Stomach (tissue), 9 donors: ENCODE results near the gene SEC23B. TPM values are rescaled to one million over a fixed set of nuclear protein-coding genes. Genes with fewer than 3 reads are reported as not detected.

ENCODE experiments used
- DNase-seq, 2 donors: peaks; one replicate each; pipeline versions ENCODE4 v3.0.0 to v3.0.0-alpha.2; 2013 to 2019
- H3K27ac ChIP-seq, 5 donors: fragments of 200-600 bp in 4 of 5; sonication (generic) in 4 of 5; one replicate each; pipeline ENCODE4 v1.5.1; 2013 to 2019; ENCODE audit warnings: mild to moderate bottlenecking in 1 of 5, moderate library complexity in 1 of 5
- H3K27me3 ChIP-seq, 3 donors: fragments of 200-600 bp; sonication (generic); one replicate each; pipeline ENCODE4 v1.5.1; 2017 to 2019; ENCODE audit warnings: mixed run types in 1 of 3
- H3K36me3 ChIP-seq, 4 donors: fragments of 200-600 bp; sonication (generic); 1 replicate in 3 of 4; 2 replicates in 1 of 4; pipeline ENCODE4 v1.5.1; 2016 to 2019
- H3K4me1 ChIP-seq, 4 donors: fragments of 200-600 bp; sonication (generic); one replicate each; pipeline ENCODE4 v1.5.1; 2016 to 2019
- H3K4me3 ChIP-seq, 4 donors: fragments of 200-600 bp; sonication (generic) in 3 of 4; one replicate each; pipeline ENCODE4 v1.5.1; 2016 to 2019; ENCODE audit warnings: mild to moderate bottlenecking in 1 of 4
- H3K9me3 ChIP-seq, 4 donors: fragments of 200-600 bp; sonication (generic); one replicate each; pipeline ENCODE4 v1.5.1; 2016 to 2019
- CTCF ChIP-seq, 7 experiments: fragments of 450-650 bp in 4 of 7; fragments of 200-600 bp in 3 of 7; sonication (generic) in 3 of 7; IDR thresholded peaks; one replicate each; pipeline ENCODE4 v1.5.1; 2016 to 2019; ENCODE audit warnings: antibody characterized with exemption in 7 of 7, control low read depth in 2 of 7, mild to moderate bottlenecking in 1 of 7
- EP300 ChIP-seq: sonication (generic); formaldehyde crosslinking; IDR thresholded peaks from one replicate; pipeline ENCODE4 v1.6.1; 2017; ENCODE audit warnings: antibody characterized with exemption
- POLR2A ChIP-seq, 4 donors: fragments of 450-650 bp; IDR thresholded peaks; one replicate each; pipeline ENCODE4 v1.6.1; 2016; ENCODE audit warnings: antibody characterized with exemption in 4 of 4, control low read depth in 2 of 4, mild to moderate bottlenecking in 1 of 4, moderate library complexity in 1 of 4
- POLR2AphosphoS5 ChIP-seq, 3 donors: sonication (generic); formaldehyde crosslinking; IDR thresholded peaks; one replicate each; pipeline ENCODE4 v1.6.1; 2016; ENCODE audit warnings: antibody characterized with exemption in 3 of 3
- intact Hi-C: fragments of 100-400 bp; cut with DNase I; formaldehyde crosslinking; loops from one replicate; pipeline ENCODE4 v1.15.1; 2023; ENCODE audit warnings: low total_unique reads
- polyA plus RNA-seq, 3 donors: library from polyadenylated mRNA; stranded (reverse); fragments of 200-250 nt; gene quantifications; one replicate each; pipeline ENCODE4 v1.2.3, GENCODE V29; 2013
- small RNA-seq, 4 donors: library from RNA; depleted of rRNA; stranded (forward); fragments of <200 nt; gene quantifications; one replicate each; pipeline ENCODE3, GENCODE V24; 2016
- total RNA-seq, 5 donors: library from RNA; depleted of rRNA; stranded (reverse); fragments of >200 nt; gene quantifications; one replicate each; pipeline versions ENCODE4 v1.1.0 to v1.2.3, GENCODE V29; 2014 to 2016
- donor health status: healthy with polysubstance abuse.
- donor health status: Bipolar disorder and iron deficiency.
- donor health status: healthy.

Gene SEC23B
- total and polyA plus RNA-seq, 8 donors, result 5.3 to 74.9 (median 26.5) TPM

DNA sequence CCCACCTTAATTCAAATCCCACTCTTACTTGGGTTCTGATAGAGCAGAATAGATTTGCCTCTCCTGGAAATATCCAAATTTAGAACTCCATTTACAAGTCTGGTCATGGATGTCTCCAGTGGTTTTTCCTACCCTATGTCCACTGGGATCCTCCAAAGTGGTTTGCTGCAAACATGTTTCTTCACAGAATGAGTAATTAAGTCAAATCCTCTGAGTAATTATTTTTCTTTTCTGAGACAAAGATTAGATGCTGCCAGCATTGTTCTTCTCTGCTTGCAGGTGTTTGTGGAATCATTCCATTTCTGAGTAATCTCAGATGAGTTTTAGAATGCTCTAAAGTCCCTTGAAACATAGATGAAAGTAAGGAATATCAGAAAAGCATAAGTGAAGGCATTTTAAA is 102.0 kb downstream of the SEC23B start:
- intact Hi-C loops, result no loop called here
- H3K27me3 ChIP-seq, result no peaks in the 10 kb centered on the region
- peaks cover 0 to 33% (median 18%) of the 10 kb centered on the region in 4 donors for H3K36me3 ChIP-seq

More for the DNA sequence above, 102.0 kb downstream of the SEC23B start:
- no peaks in the 10 kb centered on the region for H3K9me3 ChIP-seq
- DNase-seq, result no peak
- H3K4me3 ChIP-seq, result no peak overlapping the region
- no peak overlapping the region for H3K27ac ChIP-seq
- H3K4me1 ChIP-seq, result peaks cover 0 to 5% (median under 1%) of the 10 kb centered on the region in 4 donors
- TF ChIP-seq CTCF (IDR thresholded peaks at IDR 0.05) (no peak), POLR2A (IDR thresholded peaks at IDR 0.05) (no peak), POLR2AphosphoS5 (IDR thresholded peaks at IDR 0.05) (no peak), EP300 (no peak)

Small RNA genes lying within 50 kb of the gene (small RNA-seq; reads per million reads assigned to genes)
- 0 reads per million in 4 donors for gene MIR3192
- gene RN7SL638P, result 0 reads per million in 4 donors
- gene RNU6ATAC34P, result 0 reads per million in 4 donors

Other genes with a start within 250 kb of the SEC23B start
- 10 to 100 TPM in 3 of 5 donors, 1 to 10 TPM in 2; 3.5 to 48.2 (median 19.1) TPM for gene ZNF133, start 219.4 kb upstream of the SEC23B start, total RNA-seq
- 10 to 100 TPM in 1 of 3 donors, 1 to 10 TPM in 2; 7.9 to 18.2 (median 9.6) TPM for gene ZNF133, start 219.4 kb upstream of the SEC23B start, polyA plus RNA-seq
- 10 to 100 TPM in 1 of 5 donors, 1 to 10 TPM in 3, not detected in 1; 1.4 to 24.6 (median 3.3) TPM for gene DZANK1, start 40.9 kb upstream of the SEC23B start, total RNA-seq
- 1 to 10 TPM in 1 of 3 donors, under 1 TPM in 2; 0.61 to 2.6 (median 0.93) TPM for gene DZANK1, start 40.9 kb upstream of the SEC23B start, polyA plus RNA-seq
- gene POLR3F, start 40.5 kb upstream of the SEC23B start, total RNA-seq, result 10 to 100 TPM in 2 of 5 donors, 1 to 10 TPM in 2, not detected in 1; 5.4 to 24.3 (median 13.0) TPM
- 10 to 100 TPM in 1 of 3 donors, 1 to 10 TPM in 2; 6.9 to 12.8 (median 7.3) TPM for gene POLR3F, start 40.5 kb upstream of the SEC23B start, polyA plus RNA-seq
- 10 to 100 TPM in 2 of 5 donors, 1 to 10 TPM in 2, under 1 TPM in 1; 0.58 to 20.7 (median 4.9) TPM for gene RBBP9, start 10.7 kb upstream of the SEC23B start, total RNA-seq
- 1 to 10 TPM; 4.7 to 7.5 (median 5.2) TPM for gene RBBP9, start 10.7 kb upstream of the SEC23B start, polyA plus RNA-seq
- gene SMIM26, start 59.5 kb downstream of the SEC23B start, total RNA-seq, result 100 to 1,000 TPM in 4 of 5 donors, 10 to 100 TPM in 1; 29.2 to 139 (median 114) TPM
- gene SMIM26, start 59.5 kb downstream of the SEC23B start, polyA plus RNA-seq, result 100 to 1,000 TPM; 176 to 187 (median 178) TPM
- 10 to 100 TPM in 3 of 5 donors, 1 to 10 TPM in 1, not detected in 1; 4.5 to 23.3 (median 13.8) TPM for gene DTD1, start 80.1 kb downstream of the SEC23B start, total RNA-seq
- gene DTD1, start 80.1 kb downstream of the SEC23B start, polyA plus RNA-seq, result 10 to 100 TPM; 15.7 to 30.4 (median 23.0) TPM